Loucy (cell line): ENCODE data around the gene ZSWIM1.

Experiments used
- H2AFZ ChIP-seq: fragments of 200-600 bp; sonication (generic); 2 replicates; pipeline ENCODE4 v1.6.0; 2016; ENCODE audit warnings: antibody characterized with exemption, mild to moderate bottlenecking, low read length, moderate library complexity
- H3F3A ChIP-seq: fragments of 200-600 bp; 2 replicates; pipeline ENCODE4 v1.6.0; 2016; ENCODE audit warnings: antibody characterized with exemption, low read depth, mild to moderate bottlenecking
- H3K27me3 ChIP-seq: fragments of 200-600 bp; sonication (generic); 2 replicates; pipeline ENCODE4 v1.6.1; 2014; ENCODE audit warnings: low read length, mild to moderate bottlenecking; ENCODE audit not compliant: insufficient read depth, poor library complexity, severe bottlenecking
- H3K36me3 ChIP-seq: fragments of 200-600 bp; sonication (generic); 2 replicates; pipeline ENCODE4 v1.6.1; 2016; ENCODE audit warnings: low read length; ENCODE audit not compliant: insufficient read depth
- H3K4me1 ChIP-seq: fragments of 200-600 bp; sonication (generic); 2 replicates; pipeline ENCODE4 v1.5.1; 2014; ENCODE audit warnings: low read length, mild to moderate bottlenecking; ENCODE audit not compliant: insufficient read depth, poor library complexity, severe bottlenecking
- H3K4me2 ChIP-seq: fragments of 200-600 bp; sonication (generic); 2 replicates; pipeline ENCODE4 v1.6.0; 2014; ENCODE audit warnings: antibody characterized with exemption, low read length, low read depth, mild to moderate bottlenecking; ENCODE audit not compliant: poor library complexity, severe bottlenecking
- H3K4me3 ChIP-seq: fragments of 200-600 bp; sonication (generic); 2 replicates; pipeline ENCODE4 v1.5.1; 2014; ENCODE audit warnings: low read length, mild to moderate bottlenecking, mixed read lengths; ENCODE audit not compliant: poor library complexity, severe bottlenecking
- H3K79me2 ChIP-seq: fragments of 200-600 bp; sonication (generic); 2 replicates; pipeline ENCODE4 v1.6.1; 2014; ENCODE audit warnings: low read length; ENCODE audit not compliant: insufficient read depth
- H3K9ac ChIP-seq: fragments of 200-600 bp; sonication (generic); 2 replicates; pipeline ENCODE4 v1.6.0; 2014; ENCODE audit warnings: mild to moderate bottlenecking, low read depth, low read length, moderate library complexity; ENCODE audit not compliant: poor library complexity, severe bottlenecking
- H3K9me2 ChIP-seq: fragments of 200-600 bp; sonication (generic); replicated peaks from 2 replicates; pipeline ENCODE4 v1.6.1; 2016; ENCODE audit warnings: low read depth, low read length, mixed read lengths
- H3K9me3 ChIP-seq: fragments of 200-600 bp; sonication (generic); 2 replicates; pipeline ENCODE4 v1.6.1; 2014; ENCODE audit warnings: mild to moderate bottlenecking, antibody characterized with exemption, low read length, low read depth; ENCODE audit not compliant: insufficient read depth
- H4K20me1 ChIP-seq: fragments of 200-600 bp; sonication (generic); 2 replicates; pipeline ENCODE4 v1.6.0; 2014; ENCODE audit warnings: antibody characterized with exemption, low read length, mild to moderate bottlenecking; ENCODE audit not compliant: insufficient read depth, poor library complexity, severe bottlenecking
- EZH2phosphoT487 ChIP-seq: fragments of 200-600 bp; IDR thresholded peaks from 2 replicates; pipeline ENCODE4 v1.6.1; 2018; ENCODE audit warnings: antibody characterized with exemption, mild to moderate bottlenecking, moderate library complexity, borderline replicate concordance
- TF ChIP-seq, protein P1 (sequence below): fragments of 200-600 bp; sonication (generic); conservative IDR thresholded peaks from 2 replicates; pipeline ENCODE4 v1.5.1; 2014; ENCODE audit warnings: mild to moderate bottlenecking, antibody characterized with exemption, low read length

ZSWIM1 gene

GRCh38 chr20:45852326-45852725 lies 28.7 kb upstream of the ZSWIM1 start:
- Histone ChIP-seq H3K4me1 (peaks cover 16% of the 10 kb centered on the region), H2AFZ (no peak overlapping the region), H3K4me3 (no peak overlapping the region), H3K27me3 (no peaks in the 10 kb centered on the region), H4K20me1 (no peaks in the 10 kb centered on the region), H3K9me3 (no peaks in the 10 kb centered on the region), H3K36me3 (no peaks in the 10 kb centered on the region), H3K9me2 (no peaks in the 10 kb centered on the region), H3K9ac (no peak overlapping the region), H3K79me2 (peaks cover 24% of the 10 kb centered on the region; the same call in 1 of the 2 replicates), H3F3A (no peaks in the 10 kb centered on the region), H3K4me2 (no peak overlapping the region)
- TF ChIP-seq, protein P1, sequence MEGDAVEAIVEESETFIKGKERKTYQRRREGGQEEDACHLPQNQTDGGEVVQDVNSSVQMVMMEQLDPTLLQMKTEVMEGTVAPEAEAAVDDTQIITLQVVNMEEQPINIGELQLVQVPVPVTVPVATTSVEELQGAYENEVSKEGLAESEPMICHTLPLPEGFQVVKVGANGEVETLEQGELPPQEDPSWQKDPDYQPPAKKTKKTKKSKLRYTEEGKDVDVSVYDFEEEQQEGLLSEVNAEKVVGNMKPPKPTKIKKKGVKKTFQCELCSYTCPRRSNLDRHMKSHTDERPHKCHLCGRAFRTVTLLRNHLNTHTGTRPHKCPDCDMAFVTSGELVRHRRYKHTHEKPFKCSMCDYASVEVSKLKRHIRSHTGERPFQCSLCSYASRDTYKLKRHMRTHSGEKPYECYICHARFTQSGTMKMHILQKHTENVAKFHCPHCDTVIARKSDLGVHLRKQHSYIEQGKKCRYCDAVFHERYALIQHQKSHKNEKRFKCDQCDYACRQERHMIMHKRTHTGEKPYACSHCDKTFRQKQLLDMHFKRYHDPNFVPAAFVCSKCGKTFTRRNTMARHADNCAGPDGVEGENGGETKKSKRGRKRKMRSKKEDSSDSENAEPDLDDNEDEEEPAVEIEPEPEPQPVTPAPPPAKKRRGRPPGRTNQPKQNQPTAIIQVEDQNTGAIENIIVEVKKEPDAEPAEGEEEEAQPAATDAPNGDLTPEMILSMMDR, result no peak
- no peak for TF ChIP-seq EZH2phosphoT487

DNA sequence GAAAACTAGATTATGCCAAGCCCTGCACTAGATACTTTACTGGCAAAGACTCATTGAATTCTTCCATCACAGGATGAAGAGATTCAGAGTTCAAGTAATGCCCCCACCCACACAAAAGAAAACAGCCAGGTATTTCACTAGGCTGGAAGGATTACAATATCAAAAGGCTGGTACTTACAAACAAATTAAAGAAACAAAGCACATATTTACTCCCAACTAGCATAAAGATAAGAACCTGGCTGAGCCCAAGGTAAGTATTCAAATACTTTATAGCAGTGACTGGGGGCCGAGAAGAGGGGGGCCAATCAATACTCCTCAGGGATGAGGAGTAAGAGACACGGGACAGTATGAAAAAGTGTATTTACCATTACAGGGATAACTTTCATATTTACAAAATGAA lies 27.5 kb upstream of the ZSWIM1 start:
- Histone ChIP-seq H2AFZ (no peak overlapping the region), H3K27me3 (no peaks in the 10 kb centered on the region), H3K4me3 (no peak overlapping the region), H3K4me2 (peak overlapping the region; percentile 28), H4K20me1 (no peaks in the 10 kb centered on the region), H3K9me3 (no peaks in the 10 kb centered on the region), H3K36me3 (no peaks in the 10 kb centered on the region), H3K4me1 (peaks cover 21% of the 10 kb centered on the region), H3K9me2 (no peaks in the 10 kb centered on the region), H3F3A (no peaks in the 10 kb centered on the region), H3K79me2 (peaks cover 30% of the 10 kb centered on the region), H3K9ac (no peak overlapping the region)
- TF ChIP-seq, protein P1, result no peak
- TF ChIP-seq EZH2phosphoT487, result no peak

DNA sequence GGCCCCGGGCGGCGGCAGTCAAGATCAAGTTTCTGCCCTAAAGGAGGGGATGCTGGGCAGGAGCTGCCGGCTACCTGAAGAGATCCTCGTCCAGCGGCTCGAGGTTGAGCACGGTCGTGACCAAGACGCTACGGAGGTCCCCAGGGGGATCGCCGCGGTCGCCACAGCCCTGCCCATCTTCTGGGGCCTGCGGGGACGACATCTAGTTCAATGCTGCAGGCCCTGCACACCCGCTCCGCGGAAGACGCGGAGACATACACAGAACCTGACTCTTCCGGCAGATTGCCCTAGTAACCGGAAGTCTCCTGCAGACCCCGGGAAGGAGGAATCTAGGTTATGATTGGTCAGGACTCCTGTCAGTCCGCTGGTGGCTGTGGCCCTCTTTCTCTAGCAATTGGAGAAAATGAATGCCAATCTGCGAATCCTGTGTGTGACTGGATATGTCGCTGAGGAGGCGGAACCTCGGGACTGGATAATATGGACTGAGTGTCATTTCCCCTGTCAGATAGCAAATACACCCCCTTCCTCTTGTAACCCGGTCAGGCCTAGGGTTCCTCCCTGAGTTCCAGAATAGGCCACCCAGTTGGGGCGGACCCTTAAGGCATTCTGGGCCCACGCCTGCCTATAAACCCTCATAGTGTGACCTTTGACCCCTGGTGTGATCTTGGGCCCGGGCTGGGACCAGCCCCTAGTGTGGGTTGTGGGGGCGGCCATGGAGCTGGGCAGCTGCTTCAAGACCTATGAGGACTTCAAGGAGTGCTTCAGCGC lies 23.7 kb upstream of the ZSWIM1 start, which contains the start of the genes ACOT8 and ZSWIM3:
Gene ACOT8 (minus strand): TSS at position 279 of the 768 bp plus-strand sequence. CDS start 77 bp downstream, at position 202.
Gene ZSWIM3 (plus strand): TSS at position 501 of the 768 bp plus-strand sequence. CDS start 212 bp downstream, at position 713.
- Histone ChIP-seq H2AFZ (peak within 1 kb of the TSS; percentile 90), H3K4me3 (peak within 1 kb of the TSS; percentile 89), H3K36me3 (no peaks in the 10 kb centered on the region), H3K4me2 (peak within 1 kb of the TSS; percentile 91), H3K4me1 (peaks cover 42% of the 10 kb centered on the region), H3K27me3 (no peaks in the 10 kb centered on the region), H3K9me3 (no peaks in the 10 kb centered on the region), H4K20me1 (peaks cover 3% of the 10 kb centered on the region), H3K79me2 (peaks cover 38% of the 10 kb centered on the region), H3F3A (no peaks in the 10 kb centered on the region), H3K9me2 (no peaks in the 10 kb centered on the region), H3K9ac (peak within 1 kb of the TSS; percentile 83)
- TF ChIP-seq, protein P1, result no peak
- no peak for TF ChIP-seq EZH2phosphoT487
